K562 (cell line): ENCODE results near the gene ASB6.

Experiments used
- AFF4 ChIP-seq: sonication (generic); formaldehyde crosslinking; IDR thresholded peaks from 2 replicates; pipeline ENCODE4 v1.8.0; 2023; ENCODE audit warnings: mild to moderate bottlenecking, missing genetic modification reagents
- ARID2 ChIP-seq: fragments of 450-650 bp; IDR thresholded peaks from 2 replicates; pipeline ENCODE4 v1.6.1; 2017; ENCODE audit warnings: antibody characterized with exemption, mild to moderate bottlenecking
- CAMTA2 ChIP-seq: fragments of 250-450 bp; sonication (Bioruptor Pico); conservative IDR thresholded peaks from 2 replicates; pipeline ENCODE4 v1.5.1; 2022
- FOXP4 ChIP-seq: sonication (generic); formaldehyde crosslinking; IDR thresholded peaks from 2 replicates; pipeline ENCODE4 v1.8.0; 2022; ENCODE audit warnings: mild to moderate bottlenecking, missing genetic modification reagents, borderline replicate concordance
- HDGF ChIP-seq: fragments of 450-650 bp; IDR thresholded peaks from 2 replicates; pipeline ENCODE4 v1.6.1; 2016
- KLF1 ChIP-seq: fragments of 450-650 bp; IDR thresholded peaks from 2 replicates; pipeline ENCODE4 v1.6.1; 2016; ENCODE audit warnings: missing genetic modification characterization, missing compliant biosample characterization
- MAFK ChIP-seq: IDR thresholded peaks from 2 replicates; pipeline ENCODE4 v1.6.1; 2011; ENCODE audit warnings: low read length, improper control_type of control experiment
- MECOM ChIP-seq: fragments of 250-450 bp; sonication (Bioruptor Pico); IDR thresholded peaks from 2 replicates; pipeline ENCODE4 v1.8.0; 2022; ENCODE audit warnings: inconsistent platforms
- NUFIP1 ChIP-seq: fragments of 450-650 bp; IDR thresholded peaks from 2 replicates; pipeline ENCODE4 v1.6.1; 2018; ENCODE audit not compliant: partially characterized antibody
- POLR3A ChIP-seq: IDR thresholded peaks from 2 replicates; pipeline ENCODE4 v1.6.1; 2011; ENCODE audit warnings: borderline replicate concordance, mild to moderate bottlenecking, moderate library complexity; ENCODE audit not compliant: insufficient read length, insufficient read depth; ENCODE audit errors: extremely low read depth
- RUNX1 ChIP-seq: sonication (generic); IDR thresholded peaks from 2 replicates; pipeline ENCODE4 v1.6.1; 2016; ENCODE audit warnings: antibody characterized with exemption, low read depth
- WHSC1 ChIP-seq: IDR thresholded peaks from one replicate; pipeline ENCODE4 v1.6.1; 2012; ENCODE audit warnings: low read length, control low read depth, inconsistent platforms
- ZNF184 ChIP-seq: sonication (generic); formaldehyde crosslinking; IDR thresholded peaks from 2 replicates; pipeline ENCODE4 v1.5.0; 2020; ENCODE audit warnings: missing genetic modification reagents
- ZNF407 ChIP-seq: fragments of 450-650 bp; IDR thresholded peaks from 2 replicates; pipeline ENCODE4 v1.6.1; 2016; ENCODE audit warnings: low read depth

GRCh38 chr9:129585352-129585751, 56.6 kb downstream of the ASB6 start:
- TF ChIP-seq WHSC1 (no peak), CAMTA2 (no peak), AFF4 (CRISPR knock-in tag) (no peak), ZNF407 (no peak), KLF1 (tag) (no peak), MAFK (no peak), MECOM (CRISPR knock-in tag) (no peak), ZNF184 (no peak), RUNX1 (no peak), NUFIP1 (no peak), FOXP4 (CRISPR knock-in tag) (no peak), HDGF (no peak), POLR3A (no peak), ARID2 (no peak)
